ENCODE data around the gene HS3ST6.
"Not testable (repeated sequence)": the region's sequence is repeated elsewhere in the genome, so short reads cannot be mapped to it uniquely, and the experiment has no call there.

HS3ST6 gene

DNA sequence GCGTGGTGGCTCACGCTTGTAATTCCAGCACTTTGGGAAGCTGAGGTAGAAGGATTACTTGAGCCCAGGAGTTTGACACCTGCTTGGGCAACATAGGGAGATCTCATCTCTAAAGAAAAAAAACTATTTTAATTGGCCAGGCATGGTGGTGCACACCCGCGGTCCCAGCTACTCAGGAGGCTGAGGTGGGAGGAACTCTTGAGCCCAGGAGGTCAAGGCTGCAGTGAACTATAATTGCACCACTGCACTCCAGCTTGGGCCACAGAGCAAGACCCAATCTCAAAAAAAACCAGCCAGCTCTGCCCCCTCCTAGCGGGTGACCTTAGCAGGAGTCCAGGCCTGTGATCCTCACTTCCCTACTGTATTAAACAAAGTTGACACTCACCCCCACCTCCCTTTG lies 5.9 kb upstream of the HS3ST6 start:
- DNase-seq: no peak

GRCh38 chr16:1923299-1924034 lies 5.3 kb upstream of the HS3ST6 start:
- DNase-seq: no peak

GRCh38 chr16:1922357-1922756 lies 4.1 kb upstream of the HS3ST6 start:
- no peak for DNase-seq

GRCh38 chr16:1920727-1921171 lies 2.5 kb upstream of the HS3ST6 start:
- peak; percentile 40 for DNase-seq

DNA sequence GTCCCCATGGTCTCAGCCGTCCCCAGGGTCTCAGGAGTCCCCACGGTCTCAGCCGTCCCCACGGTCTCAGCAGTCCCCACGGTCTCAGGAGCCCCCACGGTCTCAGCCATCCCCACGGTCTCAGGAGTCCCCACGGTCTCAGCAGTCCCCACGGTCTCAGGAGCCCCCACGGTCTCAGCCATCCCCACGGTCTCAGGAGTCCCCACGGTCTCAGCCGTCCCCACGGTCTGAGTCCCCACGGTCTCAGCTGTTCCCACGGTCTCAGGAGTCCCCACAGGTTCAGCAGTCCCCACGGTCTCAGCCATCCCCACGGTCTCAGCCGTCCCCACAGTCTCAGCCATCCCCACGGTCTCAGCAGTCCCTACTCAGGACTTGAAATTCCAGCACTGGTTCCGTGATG lies 1.9 kb upstream of the HS3ST6 start:
- DNase-seq: not testable (repeated sequence)

DNA sequence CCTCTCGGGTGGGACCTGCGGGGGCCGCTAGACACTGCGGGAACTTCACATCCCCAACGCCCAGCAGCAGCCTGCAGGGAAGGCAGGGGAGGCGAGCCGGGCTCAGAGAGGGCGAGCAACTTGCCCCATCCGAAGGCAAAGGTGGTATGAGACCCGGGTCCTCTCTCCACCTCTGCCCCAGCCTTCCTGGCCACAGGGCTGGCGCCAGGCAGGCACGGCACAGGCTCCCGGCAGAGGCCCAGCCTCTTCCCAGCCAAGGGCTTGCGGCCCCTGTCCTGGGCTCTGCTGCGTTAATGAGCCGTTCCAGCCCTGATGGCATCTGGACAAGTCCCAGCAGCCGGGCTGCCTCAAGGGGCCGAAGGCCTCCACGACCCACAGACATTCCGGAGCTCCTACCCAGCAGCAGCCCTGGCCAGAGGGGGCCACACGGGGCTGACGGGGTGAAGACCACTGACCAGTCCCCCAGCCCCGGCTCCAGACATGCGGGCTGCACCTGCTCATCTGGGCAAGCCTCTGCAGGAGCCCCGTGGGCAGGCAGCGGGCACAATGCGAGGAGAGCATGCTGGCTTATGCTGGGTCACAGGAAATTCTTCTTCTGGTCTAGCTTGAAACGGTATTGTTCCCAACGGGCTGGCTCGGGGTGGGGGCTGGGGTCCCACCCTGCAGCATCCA lies 1.2 kb upstream of the HS3ST6 start:
- no peak for DNase-seq

- no peak for DNase-seq
Measured at GRCh38 chr16:1917665-1918350, 407 bp downstream of the HS3ST6 start.

DNA sequence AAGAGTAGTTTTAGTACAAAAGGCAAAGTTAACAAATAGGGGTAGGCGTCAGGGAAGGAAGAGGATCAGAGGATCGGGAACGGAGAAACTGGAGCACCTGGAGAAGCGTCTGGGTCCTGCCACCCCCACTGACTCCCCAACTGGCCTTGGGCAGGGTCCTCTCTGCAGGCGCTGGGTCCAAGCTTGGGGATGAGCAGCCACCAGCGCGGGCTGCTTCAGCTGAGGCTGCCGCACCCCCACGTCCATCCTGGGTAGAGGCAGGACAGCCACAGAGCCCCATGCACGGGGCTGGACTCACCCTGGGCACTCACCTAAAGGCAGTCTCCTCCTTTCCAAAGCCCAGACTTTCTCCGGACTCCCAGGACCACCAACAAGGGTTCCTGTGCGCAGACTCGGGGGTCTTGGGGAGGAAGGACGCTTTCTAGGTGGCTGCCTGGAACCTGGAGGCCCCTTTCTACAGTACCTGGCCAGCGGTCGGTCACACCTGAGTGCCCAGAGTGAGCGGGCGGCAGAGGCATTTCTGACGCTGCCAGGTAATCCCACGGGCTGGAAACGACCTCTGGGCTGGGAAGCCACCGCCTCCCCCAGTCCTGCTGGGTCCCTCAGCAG lies 1.1 kb downstream of the HS3ST6 start:
- no peak for DNase-seq

DNA sequence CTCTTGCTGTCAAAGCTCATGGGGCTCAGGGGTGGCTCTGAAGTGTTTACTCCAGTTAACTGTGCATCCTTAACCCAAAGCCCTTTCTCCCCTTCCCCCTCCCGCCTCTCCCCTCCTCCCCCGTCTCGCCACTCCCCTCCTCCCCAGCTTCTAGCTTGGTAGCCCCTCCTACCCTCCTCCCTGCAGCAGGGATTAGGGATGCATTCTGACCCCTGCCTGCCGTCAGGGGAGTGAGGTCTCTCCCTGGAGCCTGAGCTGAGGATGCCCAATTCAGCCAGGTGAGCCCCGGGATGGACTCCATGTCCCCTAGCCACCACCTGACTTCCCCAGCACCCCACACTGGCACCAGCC lies 1.6 kb downstream of the HS3ST6 start:
- DNase-seq: no peak

DNA sequence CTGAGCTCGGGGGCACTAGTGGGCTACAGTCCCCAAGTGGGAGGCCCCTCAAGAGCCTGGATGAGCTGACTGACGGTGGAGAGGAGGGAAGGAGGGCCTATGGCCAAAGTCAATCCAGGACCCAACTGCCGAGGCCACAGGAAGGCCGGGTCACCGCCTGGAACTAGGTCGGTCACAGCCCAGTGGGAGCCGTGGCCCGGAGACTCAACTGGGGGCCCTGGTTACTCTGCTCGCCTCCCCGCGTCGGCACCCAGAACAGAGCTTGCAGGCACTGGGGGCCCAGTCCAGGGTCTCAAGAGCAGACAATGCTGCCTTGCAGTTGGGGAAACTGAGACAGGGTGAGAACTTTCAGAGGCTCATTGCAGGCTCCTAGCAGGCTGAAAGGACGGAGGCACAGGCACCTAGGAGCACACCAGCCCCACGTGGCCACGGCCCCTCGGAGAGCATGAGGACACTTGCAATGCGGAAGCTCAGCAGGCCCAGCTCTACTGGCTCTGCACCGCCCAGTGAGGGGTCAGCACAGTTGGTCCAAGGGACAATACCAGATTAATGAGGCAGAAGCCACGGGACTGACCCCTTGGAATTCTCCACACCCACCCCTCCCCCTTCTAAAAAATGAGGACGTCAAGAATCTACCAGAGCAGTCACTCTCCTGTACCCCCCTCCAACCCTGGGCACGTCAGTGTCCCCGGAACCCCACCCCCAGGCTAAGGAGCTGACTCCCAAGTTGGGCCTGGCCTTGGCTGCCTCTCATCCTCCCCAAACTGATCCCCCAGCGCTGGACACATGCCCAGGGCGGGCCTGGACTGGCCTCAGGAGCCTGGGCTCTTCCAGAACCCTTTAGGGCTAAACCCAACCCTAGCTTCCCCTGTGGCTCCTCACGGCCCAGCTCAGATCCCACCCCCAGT lies 2.2 kb downstream of the HS3ST6 start:
- DNase-seq: no peak

- DNase-seq: no peak
Measured at GRCh38 chr16:1914988-1915387, 3.2 kb downstream of the HS3ST6 start.

DNA sequence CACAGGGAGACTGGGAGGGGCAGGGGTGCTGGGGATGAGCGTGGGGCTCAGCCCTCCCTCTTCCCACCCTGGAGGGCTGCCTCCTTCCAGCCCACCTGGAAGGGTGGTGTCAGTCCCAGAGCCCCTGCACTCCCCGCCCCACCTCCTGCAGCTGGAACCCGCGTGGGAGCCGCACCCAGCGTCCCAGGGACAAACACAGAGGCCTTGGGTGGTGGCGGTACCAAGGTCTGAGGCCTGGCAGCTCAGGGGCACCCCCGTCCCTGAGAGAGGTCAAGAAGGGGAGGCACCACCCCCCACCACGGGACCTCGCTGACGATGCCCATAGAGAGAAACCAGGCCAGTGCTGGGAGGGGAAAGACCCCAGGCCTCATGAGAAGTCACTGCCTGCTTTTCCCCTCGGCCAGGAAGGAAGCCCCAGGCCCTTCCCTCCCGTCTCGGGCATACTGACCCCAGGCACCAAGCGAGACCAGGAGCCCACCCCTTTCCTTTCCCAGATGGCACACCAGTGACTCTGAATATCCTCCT lies 4.1 kb downstream of the HS3ST6 start:
- DNase-seq: no peak

GRCh38 chr16:1913327-1914083 lies 4.7 kb downstream of the HS3ST6 start:
- no peak for DNase-seq

GRCh38 chr16:1912215-1912543 lies 6.0 kb downstream of the HS3ST6 start:
- no peak for DNase-seq

GRCh38 chr16:1911467-1912214 lies 6.6 kb downstream of the HS3ST6 start:
- no peak for DNase-seq

DNA sequence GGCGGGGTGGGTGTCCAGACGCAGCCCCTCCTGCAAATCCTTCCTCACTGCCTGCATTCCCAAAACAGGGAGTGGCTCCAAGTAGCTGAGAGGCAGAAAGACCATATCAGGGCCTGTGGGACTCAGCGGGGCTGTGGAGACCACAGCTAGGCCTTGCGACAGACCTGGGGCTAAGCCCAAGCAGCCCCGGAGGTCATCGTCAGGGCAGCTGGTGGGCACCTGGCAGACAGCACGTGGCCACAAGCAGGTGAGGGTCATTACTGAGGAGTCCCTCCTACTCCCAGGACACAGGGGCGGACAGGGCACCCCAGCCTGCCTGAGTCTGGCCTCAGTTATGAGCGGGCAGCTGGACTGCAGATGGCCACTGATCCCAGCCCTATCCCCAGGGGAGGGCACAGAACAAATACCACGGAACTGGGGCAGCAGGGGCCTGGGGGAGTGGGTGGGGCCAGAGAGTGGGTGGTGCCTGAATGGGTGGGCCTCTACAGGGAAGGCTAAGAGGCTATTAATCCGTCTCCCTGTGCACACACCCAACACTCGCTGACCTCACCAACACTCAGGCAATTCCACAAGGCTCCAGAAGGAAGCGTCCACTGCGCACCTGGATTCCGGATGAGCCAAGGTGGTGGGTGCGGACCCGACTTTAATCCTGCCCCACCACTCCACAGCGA lies 8.5 kb downstream of the HS3ST6 start:
- no peak for DNase-seq

- no peak for DNase-seq
Measured at GRCh38 chr16:1908983-1909382, 9.2 kb downstream of the HS3ST6 start.

DNA sequence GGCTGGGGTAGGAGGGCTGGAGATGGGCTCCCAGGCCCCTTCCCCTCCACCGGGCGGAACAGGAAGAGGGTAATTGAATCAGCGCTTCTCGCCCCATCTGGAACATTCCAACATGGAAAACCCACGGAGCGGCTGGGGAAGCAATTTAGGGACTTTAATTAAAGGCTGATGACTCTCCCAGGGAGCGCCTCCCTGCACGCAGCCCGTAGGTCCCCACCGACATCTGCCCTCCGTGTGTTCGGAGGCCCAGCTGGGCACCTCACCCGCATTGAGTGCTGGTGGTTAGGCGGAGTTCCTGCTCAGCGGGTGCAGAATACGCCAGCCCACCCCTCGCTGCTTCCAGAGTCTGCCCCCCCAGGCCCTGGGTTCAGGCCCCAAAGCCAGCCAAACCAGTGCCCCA lies 10.0 kb downstream of the HS3ST6 start:
- no peak for DNase-seq

GRCh38 chr16:1907226-1907860 lies 10.9 kb downstream of the HS3ST6 start:
- DNase-seq: no peak

- no peak for DNase-seq
Measured at GRCh38 chr16:1906846-1907165, 11.4 kb downstream of the HS3ST6 start.
